Activated CD4-positive, alpha-beta memory T cell treated with anti-CD3 and anti-CD28 coated beads, Interleukin-2, amount 10 ng/mL, durations not matched to agents 7 days and 5 days (primary cell): Measurements from ENCODE around the gene RFX8. TPM values are rescaled to one million over a fixed set of nuclear protein-coding genes. Genes with fewer than 3 reads are reported as not detected.
"Not testable (repeated sequence)": the region's sequence is repeated elsewhere in the genome, so short reads cannot be mapped to it uniquely, and the experiment has no call there.

Experiments used
- CTCF ChIA-PET: fragments of 350-600 bp; sonication (Branson Sonifier 250); formaldehyde crosslinking; loops from one replicate; lab custom pipeline; 2021; ENCODE audit warnings: antibody characterized with exemption, inconsistent platforms; lab: Charles Lee
- POLR2A ChIA-PET: fragments of 350-600 bp; sonication (Branson Sonifier 250); formaldehyde crosslinking; loops from one replicate; lab custom pipeline; 2021; ENCODE audit warnings: antibody characterized with exemption; lab: Charles Lee
- DNase-seq: peaks from one replicate; pipeline ENCODE4 v3.0.0-alpha.2; 2020
- H3K27ac Mint-ChIP-seq: one replicate; pipeline ENCODE4 v1.8.0; 2021; ENCODE audit warnings: mild to moderate bottlenecking, mixed read lengths
- H3K27me3 Mint-ChIP-seq: one replicate; pipeline ENCODE4 v1.8.0; 2021; ENCODE audit warnings: mixed read lengths
- H3K36me3 Mint-ChIP-seq: one replicate; pipeline ENCODE4 v1.8.0; 2021; ENCODE audit warnings: low read depth, mixed read lengths
- H3K4me1 Mint-ChIP-seq: one replicate; pipeline ENCODE4 v1.8.0; 2021; ENCODE audit warnings: mixed read lengths
- H3K4me3 Mint-ChIP-seq: one replicate; pipeline ENCODE4 v1.8.0; 2021; ENCODE audit warnings: mild to moderate bottlenecking, mixed read lengths
- H3K9me3 Mint-ChIP-seq: one replicate; pipeline ENCODE4 v1.8.0; 2021; ENCODE audit warnings: mixed read lengths
- total RNA-seq, 2 experiments: library from RNA; stranded (reverse); gene quantifications; one replicate each; pipeline ENCODE4 v1.2.3, GENCODE V29; 2021

Gene RFX8
- total RNA-seq, 2 experiments from 2014 or later: 1.7 to 2.6 TPM

- DNase-seq: no peak
- no peaks in the 10 kb centered on the region for H3K4me1 Mint-ChIP-seq
- H3K9me3 Mint-ChIP-seq: no peaks in the 10 kb centered on the region
- no peak overlapping the region for H3K27ac Mint-ChIP-seq
- ChIA-PET POLR2A (no interaction called here), CTCF (no interaction called here)
- H3K4me3 Mint-ChIP-seq: no peak overlapping the region
- no peaks in the 10 kb centered on the region for H3K36me3 Mint-ChIP-seq
- peaks cover 4% of the 10 kb centered on the region for H3K27me3 Mint-ChIP-seq
Observed at GRCh38 chr2:101508636-101509035, 33.7 kb upstream of the RFX8 start.

- H3K9me3 Mint-ChIP-seq, H3K36me3 Mint-ChIP-seq, H3K27me3 Mint-ChIP-seq, DNase-seq, POLR2A ChIA-PET, CTCF ChIA-PET, H3K4me3 Mint-ChIP-seq, H3K27ac Mint-ChIP-seq: not testable (repeated sequence)
- peaks cover 12% of the 10 kb centered on the region for H3K4me1 Mint-ChIP-seq
Observed at GRCh38 chr2:101505276-101505675, 30.4 kb upstream of the RFX8 start.

GRCh38 chr2:101504744-101505143 lies 29.8 kb upstream of the RFX8 start:
- peaks cover 12% of the 10 kb centered on the region for H3K4me1 Mint-ChIP-seq
- H3K27me3 Mint-ChIP-seq, H3K27ac Mint-ChIP-seq, CTCF ChIA-PET, POLR2A ChIA-PET, DNase-seq, H3K36me3 Mint-ChIP-seq, H3K9me3 Mint-ChIP-seq, H3K4me3 Mint-ChIP-seq: not testable (repeated sequence)

DNA sequence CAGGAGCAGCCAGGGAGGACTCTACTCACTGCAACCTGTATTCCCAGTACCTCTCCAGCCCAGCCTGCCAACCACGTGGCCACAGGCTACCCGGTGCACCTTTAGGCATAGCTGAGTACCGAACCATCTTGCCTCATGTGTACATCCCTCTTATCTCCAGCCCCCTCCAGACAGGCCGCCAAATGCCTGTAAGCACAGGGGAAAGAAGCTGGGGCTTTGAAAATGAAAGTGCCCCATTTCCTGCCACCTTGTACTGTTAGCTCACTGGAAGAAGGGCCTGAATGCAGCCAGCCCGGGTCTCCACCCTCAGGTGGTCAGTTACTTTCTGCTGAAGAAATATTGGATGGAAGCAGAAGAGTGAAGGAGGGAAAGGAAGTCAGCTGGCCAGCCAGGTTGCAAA lies 27.2 kb upstream of the RFX8 start:
- CTCF ChIA-PET: interaction anchor here (1.2 to 1.7 kb wide), 3 partner anchors 14 to 160 kb away, joined by 3 to 4 read pairs (median 4); no protein-coding TSS in a partner anchor
- POLR2A ChIA-PET: interaction anchor here (0.6 to 0.8 kb wide), 2 partner anchors 27 to 41 kb away, joined by 3 to 4 read pairs; partner anchors contain the start of gene RFX8
- no peak overlapping the region for H3K27ac Mint-ChIP-seq

GRCh38 chr2:101501443-101501842 lies 26.5 kb upstream of the RFX8 start:
- no peak overlapping the region for H3K4me3 Mint-ChIP-seq
- no peaks in the 10 kb centered on the region for H3K9me3 Mint-ChIP-seq
- POLR2A ChIA-PET: interaction anchor here (0.8 kb wide), 1 partner anchor 27 kb away, joined by 4 read pairs; the partner anchor contains the start of gene RFX8
- H3K27me3 Mint-ChIP-seq: no peaks in the 10 kb centered on the region
- CTCF ChIA-PET: interaction anchor here (1.2 to 1.7 kb wide), 3 partner anchors 14 to 160 kb away, joined by 3 to 4 read pairs (median 4); no protein-coding TSS in a partner anchor
- H3K4me1 Mint-ChIP-seq: peaks cover 12% of the 10 kb centered on the region
- H3K27ac Mint-ChIP-seq: no peak overlapping the region
- DNase-seq: no peak
- H3K36me3 Mint-ChIP-seq: no peaks in the 10 kb centered on the region

More for the DNA sequence above, 27.2 kb upstream of the RFX8 start:
- Mint-ChIP-seq H3K4me1 (peaks cover 12% of the 10 kb centered on the region), H3K27me3 (no peaks in the 10 kb centered on the region), H3K4me3 (no peak overlapping the region), H3K36me3 (no peaks in the 10 kb centered on the region), H3K9me3 (no peaks in the 10 kb centered on the region)
- no peak for DNase-seq

DNA sequence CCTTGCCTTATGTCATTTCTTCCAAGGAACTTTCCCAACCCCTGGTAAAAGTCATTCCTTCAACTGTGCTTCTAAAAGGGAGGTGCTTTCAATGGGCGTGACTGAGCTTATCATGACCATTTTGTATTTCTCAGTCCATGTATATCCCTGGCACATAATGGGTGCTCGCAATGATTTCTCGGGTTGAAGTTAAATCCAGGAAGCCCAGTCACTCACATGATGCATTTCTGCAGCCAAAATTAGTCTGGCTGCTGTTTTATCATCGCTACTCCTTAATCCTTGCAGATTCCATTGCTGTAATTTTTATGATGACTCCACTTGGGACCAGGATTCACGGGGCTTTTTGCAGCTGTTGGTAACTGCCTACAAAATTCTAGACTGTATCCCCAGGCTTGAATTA lies 25.9 kb upstream of the RFX8 start:
- ChIA-PET POLR2A (no interaction called here), CTCF (interaction anchor here (1.2 to 1.7 kb wide), 2 partner anchors 13 to 17 kb away, joined by 3 read pairs; no protein-coding TSS in a partner anchor)
- Mint-ChIP-seq H3K27ac (no peak overlapping the region), H3K9me3 (no peaks in the 10 kb centered on the region), H3K27me3 (no peaks in the 10 kb centered on the region), H3K4me1 (peaks cover 12% of the 10 kb centered on the region), H3K4me3 (no peak overlapping the region), H3K36me3 (no peaks in the 10 kb centered on the region)
- DNase-seq: no peak

GRCh38 chr2:101500180-101500579 lies 25.3 kb upstream of the RFX8 start:
- H3K9me3 Mint-ChIP-seq: no peaks in the 10 kb centered on the region
- POLR2A ChIA-PET: no interaction called here
- CTCF ChIA-PET: interaction anchor here (0.5 to 1.2 kb wide), 2 partner anchors 17 to 44 kb away, joined by 3 read pairs; no protein-coding TSS in a partner anchor
- no peaks in the 10 kb centered on the region for H3K27me3 Mint-ChIP-seq
- H3K27ac Mint-ChIP-seq: no peak overlapping the region
- H3K4me3 Mint-ChIP-seq: no peak overlapping the region
- peaks cover 12% of the 10 kb centered on the region for H3K4me1 Mint-ChIP-seq
- DNase-seq: no peak
- no peaks in the 10 kb centered on the region for H3K36me3 Mint-ChIP-seq

GRCh38 chr2:101496279-101496678 lies 21.4 kb upstream of the RFX8 start:
- DNase-seq: no peak
- no peaks in the 10 kb centered on the region for H3K36me3 Mint-ChIP-seq
- ChIA-PET POLR2A (no interaction called here), CTCF (no interaction called here)
- no peak overlapping the region for H3K4me3 Mint-ChIP-seq
- H3K9me3 Mint-ChIP-seq: no peaks in the 10 kb centered on the region
- no peaks in the 10 kb centered on the region for H3K27me3 Mint-ChIP-seq
- no peak overlapping the region for H3K27ac Mint-ChIP-seq
- H3K4me1 Mint-ChIP-seq: no peaks in the 10 kb centered on the region

- no peaks in the 10 kb centered on the region for H3K9me3 Mint-ChIP-seq
- H3K27ac Mint-ChIP-seq: no peak overlapping the region
- H3K36me3 Mint-ChIP-seq: no peaks in the 10 kb centered on the region
- POLR2A ChIA-PET: interaction anchor here (1.0 kb wide), 1 partner anchor 10 kb away, joined by 3 read pairs; no protein-coding TSS in a partner anchor
- H3K4me1 Mint-ChIP-seq: no peaks in the 10 kb centered on the region
- CTCF ChIA-PET: no interaction called here
- H3K27me3 Mint-ChIP-seq: no peaks in the 10 kb centered on the region
- no peak overlapping the region for H3K4me3 Mint-ChIP-seq
- no peak for DNase-seq
Observed at GRCh38 chr2:101492936-101493473, 18.1 kb upstream of the RFX8 start.

GRCh38 chr2:101486994-101487393 lies 12.1 kb upstream of the RFX8 start:
- no peak overlapping the region for H3K27ac Mint-ChIP-seq
- DNase-seq: no peak
- POLR2A ChIA-PET: interaction anchor here (2.2 kb wide), 1 partner anchor 13 kb away, joined by 8 read pairs; the partner anchor contains the start of gene RFX8
- peaks cover 16% of the 10 kb centered on the region for H3K4me1 Mint-ChIP-seq
- no peaks in the 10 kb centered on the region for H3K9me3 Mint-ChIP-seq
- no peak overlapping the region for H3K4me3 Mint-ChIP-seq
- H3K27me3 Mint-ChIP-seq: no peaks in the 10 kb centered on the region
- CTCF ChIA-PET: interaction anchor here (0.7 to 1.5 kb wide), 2 partner anchors 15 to 65 kb away, joined by 3 read pairs; no protein-coding TSS in a partner anchor
- no peaks in the 10 kb centered on the region for H3K36me3 Mint-ChIP-seq

- H3K36me3 Mint-ChIP-seq: no peaks in the 10 kb centered on the region
- H3K27me3 Mint-ChIP-seq: no peaks in the 10 kb centered on the region
- no peak overlapping the region for H3K27ac Mint-ChIP-seq
- ChIA-PET CTCF (interaction anchor here (2.2 kb wide), 1 partner anchor 11 kb away, joined by 5 read pairs; the partner anchor contains the start of gene RFX8), POLR2A (interaction anchor here (2.2 kb wide), 1 partner anchor 12 kb away, joined by 8 read pairs; the partner anchor contains the start of gene RFX8)
- no peak for DNase-seq
- no peak overlapping the region for H3K4me3 Mint-ChIP-seq
- peaks cover 16% of the 10 kb centered on the region for H3K4me1 Mint-ChIP-seq
- H3K9me3 Mint-ChIP-seq: no peaks in the 10 kb centered on the region
Observed at GRCh38 chr2:101486258-101486701, 11.4 kb upstream of the RFX8 start.

GRCh38 chr2:101485856-101486255 lies 10.9 kb upstream of the RFX8 start:
- no peaks in the 10 kb centered on the region for H3K36me3 Mint-ChIP-seq
- ChIA-PET CTCF (interaction anchor here (2.2 kb wide), 1 partner anchor 11 kb away, joined by 5 read pairs; the partner anchor contains the start of gene RFX8), POLR2A (interaction anchor here (2.2 kb wide), 1 partner anchor 12 kb away, joined by 8 read pairs; the partner anchor contains the start of gene RFX8)
- no peak overlapping the region for H3K4me3 Mint-ChIP-seq
- H3K27me3 Mint-ChIP-seq: no peaks in the 10 kb centered on the region
- no peaks in the 10 kb centered on the region for H3K9me3 Mint-ChIP-seq
- H3K27ac Mint-ChIP-seq: no peak overlapping the region
- H3K4me1 Mint-ChIP-seq: peaks cover 16% of the 10 kb centered on the region
- DNase-seq: no peak

DNA sequence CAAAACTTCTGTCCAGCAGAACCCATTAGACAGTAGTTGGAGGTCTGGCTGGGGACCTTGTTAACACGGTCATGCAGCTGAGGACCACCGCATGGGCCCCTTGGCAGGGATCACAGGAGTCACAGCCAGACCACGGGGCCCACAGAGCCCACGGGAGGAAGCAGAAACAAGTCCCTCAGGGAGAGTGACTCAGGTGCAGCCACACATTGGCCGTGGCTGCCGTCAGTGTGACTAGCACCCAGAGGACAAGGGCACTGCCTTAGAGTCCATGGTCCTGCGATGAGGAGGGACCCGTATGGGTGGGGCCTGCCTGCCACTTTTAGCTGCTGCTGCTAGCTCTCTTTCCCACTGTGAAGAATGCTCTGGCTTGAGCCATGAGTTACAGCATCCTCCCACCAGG lies 5.9 kb upstream of the RFX8 start:
- POLR2A ChIA-PET: no interaction called here
- no peaks in the 10 kb centered on the region for H3K36me3 Mint-ChIP-seq
- peaks cover 18% of the 10 kb centered on the region for H3K4me1 Mint-ChIP-seq
- DNase-seq: no peak
- no peaks in the 10 kb centered on the region for H3K27me3 Mint-ChIP-seq
- no peak overlapping the region for H3K4me3 Mint-ChIP-seq
- no peak overlapping the region for H3K27ac Mint-ChIP-seq
- CTCF ChIA-PET: no interaction called here
- H3K9me3 Mint-ChIP-seq: no peaks in the 10 kb centered on the region
